HG03571 (cell line): Measurements from ENCODE around the gene SIGLEC7.

Experiments used
- ATAC-seq: cut with Tn5 transposase; IDR thresholded peaks from one replicate; pipeline ENCODE4 v1.9.1; 2021; ENCODE audit not compliant: unreplicated experiment

SIGLEC7 gene

GRCh38 chr19:51142119-51142518, at the start of gene SIGLEC7:
Gene SIGLEC7, plus strand, starts transcription at chr19:51142301. Its CDS starts 69 bp downstream, at chr19:51142370.
- ATAC-seq, result no peak

GRCh38 chr19:51093101-51093500, 49.0 kb upstream of the SIGLEC7 start:
- no peak for ATAC-seq

- no peak for ATAC-seq
These were observed 48.4 kb upstream of the SIGLEC7 start for GRCh38 chr19:51093510-51094345.

GRCh38 chr19:51094696-51095279, 47.3 kb upstream of the SIGLEC7 start:
- no peak for ATAC-seq

GRCh38 chr19:51096473-51097165, 45.5 kb upstream of the SIGLEC7 start:
- no peak for ATAC-seq

- ATAC-seq, result no peak
These were observed 44.8 kb upstream of the SIGLEC7 start for GRCh38 chr19:51097166-51097738.

- ATAC-seq, result no peak
These were observed 44.3 kb upstream of the SIGLEC7 start for GRCh38 chr19:51097796-51098195.

- ATAC-seq, result no peak
These were observed 43.6 kb upstream of the SIGLEC7 start for GRCh38 chr19:51098365-51099046.

- ATAC-seq, result no peak
These were observed 43.1 kb upstream of the SIGLEC7 start for GRCh38 chr19:51099047-51099382.

GRCh38 chr19:51100601-51101000, 41.5 kb upstream of the SIGLEC7 start:
- no peak for ATAC-seq

GRCh38 chr19:51101171-51101865, 40.8 kb upstream of the SIGLEC7 start:
- ATAC-seq, result no peak

- no peak for ATAC-seq
These were observed 39.1 kb upstream of the SIGLEC7 start for GRCh38 chr19:51102991-51103390.

GRCh38 chr19:51103926-51104341, 38.2 kb upstream of the SIGLEC7 start:
- no peak for ATAC-seq

- ATAC-seq, result no peak
These were observed 34.6 kb upstream of the SIGLEC7 start for GRCh38 chr19:51107406-51108065.

GRCh38 chr19:51108066-51108804, 33.9 kb upstream of the SIGLEC7 start, which contains the start of gene CTU1:
Gene CTU1, minus strand, starts transcription at chr19:51108409. Its CDS starts 3,840 bp downstream, at chr19:51104569.
- ATAC-seq, result peak; percentile 91

GRCh38 chr19:51108805-51109146, 33.3 kb upstream of the SIGLEC7 start:
- ATAC-seq, result peak; percentile 11

- ATAC-seq, result no peak
These were observed 31.5 kb upstream of the SIGLEC7 start for GRCh38 chr19:51110666-51110971.

- no peak for ATAC-seq
These were observed 30.5 kb upstream of the SIGLEC7 start for GRCh38 chr19:51111606-51112005.

- ATAC-seq, result no peak
These were observed 27.9 kb upstream of the SIGLEC7 start for GRCh38 chr19:51114087-51114729.
